HepG2 (cell line): ENCODE measurements around the gene FGGY. TPM values are rescaled to one million over a fixed set of nuclear protein-coding genes. Genes with fewer than 3 reads are reported as not detected.

Experiments
- CEBPB ChIP-seq: IDR thresholded peaks from 2 replicates; pipeline ENCODE4 v1.6.1; 2011; ENCODE audit warnings: low read depth, low read length, improper control_type of control experiment, borderline replicate concordance
- GATA4 ChIP-seq: sonication (generic); IDR thresholded peaks from 2 replicates; pipeline ENCODE4 v1.6.1; 2016; ENCODE audit warnings: antibody characterized with exemption, low read depth, borderline replicate concordance
- GATAD2A ChIP-seq: IDR thresholded peaks from 2 replicates; pipeline ENCODE4 v1.6.1; 2016
- HOXA3 ChIP-seq: sonication (generic); formaldehyde crosslinking; IDR thresholded peaks from 2 replicates; pipeline ENCODE4 v1.5.0; 2020; ENCODE audit warnings: missing genetic modification reagents
- KIAA2018 ChIP-seq: sonication (generic); formaldehyde crosslinking; IDR thresholded peaks from 2 replicates; pipeline ENCODE4 v1.5.0; 2020; ENCODE audit warnings: mild to moderate bottlenecking, missing genetic modification reagents, borderline replicate concordance
- PTBP1 ChIP-seq: fragments of 200-400 bp; formaldehyde crosslinking; IDR thresholded peaks from 2 replicates; pipeline ENCODE4 v1.6.1; 2018; ENCODE audit warnings: low read length, low read depth; ENCODE audit not compliant: poor library complexity, severe bottlenecking
- RBM22 ChIP-seq: fragments of 200-400 bp; formaldehyde crosslinking; optimal IDR thresholded peaks from 2 replicates; pipeline ENCODE3; 2017; ENCODE audit warnings: mild to moderate bottlenecking, low read length, moderate library complexity
- REST ChIP-seq, 2 experiments: IDR thresholded peaks; 2 replicates each; pipeline ENCODE4 v1.6.1; 2011 to 2012; ENCODE audit warnings: low read length in 2 of 2, borderline replicate concordance in 1 of 2, low read depth in 1 of 2, mild to moderate bottlenecking in 1 of 2, moderate library complexity in 1 of 2
- UBTF ChIP-seq: sonication (generic); formaldehyde crosslinking; IDR thresholded peaks from 2 replicates; pipeline ENCODE4 v1.4.0; 2020; ENCODE audit warnings: mild to moderate bottlenecking, missing genetic modification reagents
- ZBTB21 ChIP-seq: sonication (generic); formaldehyde crosslinking; IDR thresholded peaks from 2 replicates; pipeline ENCODE4 v1.4.0; 2020; ENCODE audit warnings: missing genetic modification reagents
- ZFP37 ChIP-seq: sonication (generic); formaldehyde crosslinking; IDR thresholded peaks from 2 replicates; pipeline ENCODE4 v1.4.0; 2020; ENCODE audit warnings: missing genetic modification reagents, borderline replicate concordance
- ZNF3 ChIP-seq: IDR thresholded peaks from 2 replicates; pipeline ENCODE4 v1.7.0; 2017; ENCODE audit warnings: inconsistent platforms
- ZNF337 ChIP-seq: sonication (generic); formaldehyde crosslinking; IDR thresholded peaks from 2 replicates; pipeline ENCODE4 v1.5.1; 2020; ENCODE audit warnings: missing genetic modification reagents, low read depth, mild to moderate bottlenecking, borderline replicate concordance
- ZNF775 ChIP-seq: sonication (generic); formaldehyde crosslinking; IDR thresholded peaks from 2 replicates; pipeline ENCODE4 v1.4.0; 2020; ENCODE audit warnings: missing genetic modification reagents, mild to moderate bottlenecking, moderate library complexity, borderline replicate concordance
- polyA plus RNA-seq, 8 experiments: library from polyadenylated mRNA; depleted of rRNA in 3 of 8; stranded (reverse) in 7 of 8; unstranded in 1 of 8; fragments of >200 nt; fragmentation: Illumina TruSeq in 4 of 8; extraction: Trizol in 4 of 8; gene quantifications; 2 replicates each; pipeline versions ENCODE4 v1.2.1 to v1.2.3, GENCODE V29; 2011 to 2016; ENCODE audit warnings: low read depth in 4 of 8, missing spikeins in 1 of 8, mixed read lengths in 1 of 8; ENCODE audit not compliant: insufficient read depth in 1 of 8
- total RNA-seq, 5 experiments: library from RNA; depleted of rRNA; stranded (reverse); fragments of >200 nt; fragmentation: Illumina TruSeq; extraction: Trizol; gene quantifications; 2 replicates each; pipeline ENCODE4 v1.2.3, GENCODE V29; 2016; ENCODE audit warnings: low read depth in 1 of 5

The FGGY gene
- total and polyA plus RNA-seq, 2 of the 13 experiments (the other 11 are each of a cell fraction or from before 2014, with no cell fraction given) = 15.7 to 27.5 TPM

- TF ChIP-seq PTBP1 = no peak
- TF ChIP-seq ZNF775 (CRISPR knock-in tag) = no peak
- TF ChIP-seq ZNF337 (CRISPR knock-in tag) = no peak
- no peak for TF ChIP-seq ZFP37 (CRISPR knock-in tag)
- peak; percentile 24; the same call in 1 of the 2 replicates for TF ChIP-seq ZNF3 (CRISPR knock-in tag)
- TF ChIP-seq REST (IDR thresholded peaks at IDR 0.05; ENCODE audit: borderline replicate concordance in 1 of 2, low read depth in 1 of 2, low read length in 2 of 2) = peak in 1 of 2 experiments; percentile 61; a peak in 1 of 4 replicates
- TF ChIP-seq KIAA2018 (CRISPR knock-in tag) = no peak
- peak; percentile 90 for TF ChIP-seq GATA4
- no peak for TF ChIP-seq RBM22
- TF ChIP-seq ZBTB21 (CRISPR knock-in tag) = peak; percentile 76; the same call in 1 of the 2 replicates
- TF ChIP-seq CEBPB = peak; percentile 48; the same call in 1 of the 2 replicates
- peak; percentile 95 for TF ChIP-seq GATAD2A (CRISPR knock-in tag)
- no peak for TF ChIP-seq UBTF (CRISPR knock-in tag)
- TF ChIP-seq HOXA3 (CRISPR knock-in tag) = peak; percentile 83
Measured at GRCh38 chr1:59556802-59557548, 260.1 kb downstream of the FGGY start (continued).
